ENCODE results near the gene ATP8B2.
A peak's percentile ranks its signal among the peaks of the same experiment; 100 is the strongest.

ATP8B2 gene

GRCh38 chr1:154386643-154387352, 61.5 kb downstream of the ATP8B2 start:
- DNase-seq (ENCODE audit: low read depth in 1 of 2, low spot score in 1 of 2): peak; percentile 66 to 70

GRCh38 chr1:154391086-154391770, 65.9 kb downstream of the ATP8B2 start:
- no peak for DNase-seq (ENCODE audit: low read depth in 1 of 2, low spot score in 1 of 2)

- DNase-seq (ENCODE audit: low read depth in 1 of 2, low spot score in 1 of 2): no peak
Measured at GRCh38 chr1:154398141-154398540, 72.8 kb downstream of the ATP8B2 start.

GRCh38 chr1:154398678-154399077, 73.4 kb downstream of the ATP8B2 start:
- no peak for DNase-seq (ENCODE audit: low read depth in 1 of 2, low spot score in 1 of 2)

- no peak for DNase-seq (ENCODE audit: low read depth in 1 of 2, low spot score in 1 of 2)
Measured at GRCh38 chr1:154400381-154400801, 75.1 kb downstream of the ATP8B2 start.
